GM19468 (cell line): ENCODE results near the gene RBM48.
"Not testable (repeated sequence)": the region's sequence is repeated elsewhere in the genome, so short reads cannot be mapped to it uniquely, and the experiment has no call there.

ENCODE experiments used
- ATAC-seq: cut with Tn5 transposase; IDR thresholded peaks from one replicate; pipeline ENCODE4 v1.9.1; 2021; ENCODE audit warnings: mild to moderate bottlenecking, moderate library complexity, moderate number of reproducible peaks; ENCODE audit not compliant: unreplicated experiment; ENCODE audit errors: extremely low read depth

Gene RBM48

DNA sequence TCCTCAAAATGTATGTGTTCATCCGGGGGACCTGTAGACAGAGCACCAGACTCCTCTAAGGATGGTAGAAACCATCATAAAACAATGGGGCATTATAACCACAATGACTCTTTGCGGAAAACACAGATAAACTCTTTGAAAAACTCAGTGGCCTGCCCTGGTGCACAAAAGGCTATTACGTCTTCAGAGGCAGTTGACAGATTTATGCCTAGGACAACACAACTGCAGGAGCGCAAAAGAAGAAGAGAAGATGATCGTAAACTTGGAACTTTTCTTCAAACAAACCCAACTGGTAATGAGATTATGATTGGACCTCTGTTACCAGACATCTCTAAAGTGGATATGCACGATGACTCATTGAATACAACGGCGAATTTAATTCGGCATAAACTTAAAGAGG lies 6.0 kb downstream of the RBM48 start:
- no peak for ATAC-seq

DNA sequence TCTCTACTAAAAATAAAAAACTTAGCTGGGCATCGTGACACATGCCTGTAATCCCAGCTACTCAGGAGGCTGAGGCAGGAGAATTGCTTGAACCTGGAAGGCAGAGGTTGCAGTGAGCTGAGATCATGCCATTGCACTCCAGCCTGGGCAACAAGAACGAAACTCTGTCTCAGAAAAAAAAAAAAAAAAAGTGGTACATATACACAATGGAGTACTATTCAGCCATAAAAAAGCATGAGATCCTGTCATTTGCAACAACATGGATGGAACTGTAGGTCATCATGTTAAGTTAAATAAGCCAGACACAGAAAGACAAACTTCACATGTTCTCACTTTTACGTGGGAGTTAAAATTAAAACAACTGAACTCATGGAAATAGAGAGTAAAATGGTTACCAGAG lies 14.9 kb downstream of the RBM48 start:
- ATAC-seq = not testable (repeated sequence)

DNA sequence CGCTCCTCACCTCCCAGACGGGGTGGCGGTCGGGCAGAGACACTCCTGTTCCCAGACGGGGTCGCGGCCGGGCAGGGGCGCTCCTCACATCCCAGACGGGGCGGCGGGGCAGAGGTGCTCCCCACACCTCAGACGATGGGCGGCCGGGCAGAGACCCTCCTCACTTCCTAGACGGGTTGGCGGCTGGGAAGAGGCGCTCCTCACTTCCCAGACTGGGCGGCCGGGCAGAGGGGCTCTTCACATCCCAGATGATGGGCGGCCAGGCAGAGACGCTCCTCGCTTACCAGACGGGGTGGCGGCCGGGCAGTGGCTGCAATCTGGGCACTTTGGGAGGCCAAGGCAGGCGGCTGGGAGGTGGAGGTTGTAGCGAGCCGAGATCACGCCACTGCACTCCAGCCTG lies 16.5 kb downstream of the RBM48 start:
- not testable (repeated sequence) for ATAC-seq

DNA sequence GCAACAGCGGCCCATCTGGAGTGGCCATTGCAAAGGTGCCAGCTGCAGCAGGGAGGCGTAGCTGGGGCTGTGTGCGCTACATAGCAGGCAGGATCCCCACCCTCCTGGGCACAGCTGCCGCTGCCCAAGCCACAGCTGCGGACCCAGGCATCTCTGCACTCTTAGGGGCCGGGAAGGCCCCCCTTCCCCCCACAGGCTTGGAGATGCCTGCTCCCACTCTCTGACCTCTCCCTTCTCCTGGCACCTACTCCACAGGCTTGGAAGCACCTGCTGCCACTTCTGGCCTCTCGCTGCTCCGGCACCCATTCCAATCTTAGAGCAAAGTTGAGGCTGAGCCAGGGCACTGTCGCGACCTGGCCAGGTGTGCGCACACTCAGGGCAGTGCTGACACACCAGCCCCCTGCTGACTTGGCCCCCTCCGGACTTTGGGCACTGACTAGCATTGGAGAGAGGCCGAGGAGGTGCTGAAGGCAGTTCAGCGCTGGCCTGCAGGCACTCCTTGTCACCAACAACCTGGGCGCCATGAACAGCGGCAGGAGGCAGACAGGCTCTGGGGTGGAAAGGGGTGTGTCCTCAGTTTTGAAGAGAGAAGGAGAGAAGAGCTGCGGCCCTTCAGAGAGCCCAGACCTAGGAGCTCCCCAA lies 18.4 kb downstream of the RBM48 start:
- no peak for ATAC-seq

DNA sequence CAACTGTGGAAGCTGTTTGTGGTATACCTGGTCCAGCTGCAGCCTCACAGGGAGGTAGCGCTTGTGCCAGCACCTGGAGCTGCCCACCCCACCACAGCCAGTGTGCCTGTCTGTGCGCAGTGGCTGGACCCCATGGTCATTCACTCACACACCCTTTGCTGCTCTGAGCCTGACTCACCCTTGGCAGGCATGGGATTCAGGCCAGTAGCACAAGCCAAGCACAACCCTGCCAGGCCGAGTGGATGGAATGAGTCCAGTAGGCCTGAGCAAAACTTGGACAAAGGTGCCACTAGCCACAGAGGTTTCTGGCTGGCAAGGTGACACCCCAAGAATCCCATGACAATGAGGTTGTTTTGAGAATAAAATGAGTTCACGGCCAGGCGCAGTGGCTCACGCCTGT lies 19.0 kb downstream of the RBM48 start:
- ATAC-seq = no peak

DNA sequence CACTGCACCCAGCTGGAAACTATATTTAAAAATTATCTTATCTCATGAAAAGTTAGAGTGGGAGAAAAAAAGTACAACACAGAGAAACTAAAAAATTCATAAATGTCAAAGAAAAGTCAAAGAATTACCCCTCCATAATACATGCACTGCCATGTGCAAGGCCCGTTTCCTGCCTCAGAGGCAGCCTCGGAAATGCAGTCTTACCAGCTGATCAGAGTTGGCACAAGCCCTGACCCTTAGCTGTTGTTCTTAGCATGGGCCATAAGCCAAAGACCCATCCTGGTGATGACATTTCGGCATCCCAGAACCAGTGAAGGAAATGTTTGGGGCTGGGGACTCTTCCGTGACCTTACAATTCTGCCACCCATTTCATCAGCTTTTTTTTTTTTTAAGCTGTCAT lies 21.6 kb downstream of the RBM48 start:
- ATAC-seq = no peak

DNA sequence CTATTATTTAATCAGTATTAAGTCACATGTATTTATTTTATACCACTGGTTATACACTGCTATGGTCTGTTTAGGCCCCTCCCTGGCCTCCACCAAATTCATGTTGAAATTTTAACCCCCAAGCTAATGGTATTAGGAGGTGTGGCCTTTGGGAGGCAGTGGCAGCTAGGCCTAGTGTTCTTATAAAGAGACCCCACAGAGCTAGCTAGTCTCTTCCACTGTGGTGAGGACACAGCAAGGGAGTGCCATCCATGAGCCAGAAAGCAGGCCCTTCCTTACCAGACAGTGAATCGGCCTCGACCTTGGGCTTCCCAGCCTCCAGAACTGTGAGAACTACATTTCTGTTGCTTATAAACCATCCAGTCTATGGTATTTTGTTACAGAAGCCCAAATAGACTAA lies 28.7 kb downstream of the RBM48 start:
- no peak for ATAC-seq

DNA sequence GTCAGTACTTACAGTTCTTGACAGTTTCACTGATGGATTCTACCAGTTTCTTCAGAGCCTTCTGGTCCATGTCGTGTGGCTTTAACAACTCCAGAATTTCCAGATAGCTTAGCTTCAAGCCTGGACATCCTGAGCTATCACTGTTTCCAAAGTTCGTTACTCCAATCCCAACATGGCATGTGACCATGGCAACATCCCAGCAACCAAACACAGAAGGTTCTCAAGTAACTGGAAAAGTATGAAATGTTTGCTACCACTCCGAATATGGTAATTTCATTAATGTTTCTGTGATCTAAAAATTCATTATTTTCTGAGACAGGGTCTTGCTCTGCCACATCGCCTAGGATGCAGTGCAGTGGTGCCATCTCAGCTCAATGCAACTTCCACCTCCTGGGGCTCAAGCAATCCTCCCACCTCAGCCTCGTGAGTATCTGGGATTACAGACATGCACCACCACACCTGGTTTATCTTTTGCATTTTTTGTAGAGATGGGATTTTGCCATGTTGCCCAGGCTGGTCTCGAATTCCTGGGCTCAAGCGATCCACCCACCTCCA lies 29.3 kb downstream of the RBM48 start:
- ATAC-seq = no peak

DNA sequence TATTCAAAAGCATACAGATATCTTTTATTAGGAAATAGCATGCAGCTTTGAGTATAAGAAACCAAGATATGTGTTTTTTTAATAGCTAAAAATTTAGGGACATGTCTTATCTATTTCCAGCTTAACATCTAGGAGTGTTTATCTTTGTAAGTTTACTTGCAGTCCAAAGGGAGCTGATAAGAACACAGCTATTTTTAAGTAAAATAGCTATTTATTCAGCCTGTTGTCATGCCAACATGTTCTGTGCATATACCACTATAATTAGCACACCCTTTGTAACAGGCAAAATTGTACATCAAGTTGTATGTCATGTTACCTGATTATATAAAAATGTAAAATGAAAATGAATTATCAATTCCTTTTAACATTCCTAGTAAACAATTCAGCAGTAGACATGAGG lies 32.0 kb downstream of the RBM48 start:
- no peak for ATAC-seq

DNA sequence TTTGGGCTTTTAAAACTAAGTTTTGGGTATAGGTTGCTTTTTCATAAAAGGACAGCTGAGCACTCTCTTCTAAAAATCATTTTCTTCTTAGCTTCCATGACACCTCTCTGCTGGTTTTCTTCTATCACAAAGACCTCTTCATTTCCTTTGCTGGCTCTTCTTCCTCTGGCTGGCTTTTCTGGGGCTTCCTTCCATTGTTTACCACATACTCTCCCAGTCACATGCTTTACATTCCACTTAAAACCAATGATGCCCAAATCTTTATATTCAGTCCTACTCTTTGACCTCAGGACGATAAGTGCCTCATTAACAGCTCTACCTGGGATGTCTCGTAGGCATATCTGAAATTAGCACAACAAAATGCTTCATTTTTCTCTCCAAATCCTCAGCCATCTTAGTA lies 34.8 kb downstream of the RBM48 start:
- no peak for ATAC-seq

DNA sequence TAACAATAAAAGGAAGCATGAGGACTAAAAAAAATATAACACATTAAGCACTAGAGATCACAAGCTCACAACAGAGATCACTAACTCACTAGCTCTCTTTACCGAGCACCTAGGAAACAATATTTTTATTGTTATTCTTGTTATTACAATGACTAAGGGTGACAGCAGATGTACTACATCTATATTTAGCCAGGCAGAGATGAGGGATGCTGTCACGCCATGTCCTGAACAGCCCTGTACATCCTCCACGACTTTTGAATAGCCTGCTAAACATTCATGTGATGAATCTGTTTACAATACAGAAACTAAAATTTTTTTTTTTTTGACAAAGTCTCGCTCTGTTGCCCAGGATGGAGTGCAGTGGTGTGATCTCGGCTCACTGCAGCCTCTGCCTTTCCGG lies 38.9 kb downstream of the RBM48 start:
- no peak for ATAC-seq

DNA sequence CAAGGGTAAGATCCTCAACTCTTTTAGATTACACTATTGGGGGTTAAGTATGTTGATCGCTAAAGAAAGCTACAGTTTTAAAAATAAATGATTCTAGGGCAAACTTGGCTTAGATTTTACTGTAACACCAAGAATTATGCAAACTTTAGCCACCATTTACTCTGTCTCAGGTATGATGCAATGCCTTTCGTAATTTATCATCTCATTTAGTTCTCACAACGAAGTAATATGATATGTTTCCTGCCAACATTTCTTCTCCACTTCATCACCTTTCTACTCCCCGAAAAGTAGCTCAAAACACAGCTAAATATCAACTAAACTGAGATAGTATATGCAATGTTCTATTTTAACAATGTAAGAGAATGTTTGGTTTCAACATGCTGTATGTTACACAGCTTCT lies 40.5 kb downstream of the RBM48 start:
- ATAC-seq = no peak

DNA sequence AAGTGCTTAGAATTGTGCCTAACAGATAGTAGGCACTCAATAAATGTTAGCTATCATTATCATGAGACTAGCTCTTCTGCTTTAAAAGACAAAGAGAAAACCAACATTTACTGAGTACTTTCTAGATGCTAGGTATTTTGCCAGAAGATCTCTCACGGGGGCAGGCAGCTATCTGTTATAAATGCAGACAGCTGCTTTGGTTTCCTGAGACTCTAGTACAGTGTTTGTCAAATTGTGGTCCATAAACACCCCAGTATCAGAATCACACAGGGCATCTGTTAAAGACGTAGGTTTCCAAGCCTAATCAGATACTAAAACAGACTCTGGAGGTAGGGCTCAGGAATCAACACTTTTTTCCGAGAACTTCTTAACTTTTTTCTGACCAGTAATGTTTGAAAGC lies 47.7 kb downstream of the RBM48 start:
- ATAC-seq = no peak

DNA sequence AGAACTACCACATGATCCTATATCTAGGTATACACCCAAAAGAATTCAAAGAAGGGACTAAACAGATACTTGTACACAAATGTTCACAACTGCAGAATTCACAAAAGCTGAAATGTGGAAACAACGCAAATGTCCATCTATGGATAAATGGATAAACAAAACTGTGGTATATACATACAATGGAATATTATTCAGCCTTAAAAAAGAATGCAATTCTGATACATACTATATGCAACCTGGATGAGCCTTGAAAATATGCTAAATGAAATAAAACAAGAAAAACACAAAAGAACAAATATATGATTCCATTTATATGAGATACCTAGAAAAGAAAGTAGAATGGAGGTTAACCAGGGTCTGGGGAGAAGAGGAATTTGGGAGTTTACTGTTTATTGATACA lies 54.4 kb downstream of the RBM48 start:
- no peak for ATAC-seq

DNA sequence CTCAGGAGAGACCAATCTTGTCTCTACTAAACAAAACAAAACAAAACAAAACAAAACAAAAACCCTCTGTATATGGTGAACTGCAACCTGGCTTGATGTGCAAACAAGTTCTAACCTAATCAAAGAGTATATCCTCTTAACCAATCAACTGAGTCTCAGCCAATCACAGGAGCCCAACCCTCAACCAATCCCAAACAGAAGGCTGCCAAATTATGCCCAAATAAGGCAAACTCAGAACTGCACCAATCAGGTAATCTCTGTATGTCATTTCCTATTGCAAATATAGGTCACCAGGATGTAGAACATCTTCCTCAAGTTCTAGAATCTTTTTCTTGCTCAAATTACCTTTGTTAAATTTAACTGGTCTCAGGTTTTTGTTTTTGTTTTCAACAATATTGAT lies 56.4 kb downstream of the RBM48 start:
- no peak for ATAC-seq

DNA sequence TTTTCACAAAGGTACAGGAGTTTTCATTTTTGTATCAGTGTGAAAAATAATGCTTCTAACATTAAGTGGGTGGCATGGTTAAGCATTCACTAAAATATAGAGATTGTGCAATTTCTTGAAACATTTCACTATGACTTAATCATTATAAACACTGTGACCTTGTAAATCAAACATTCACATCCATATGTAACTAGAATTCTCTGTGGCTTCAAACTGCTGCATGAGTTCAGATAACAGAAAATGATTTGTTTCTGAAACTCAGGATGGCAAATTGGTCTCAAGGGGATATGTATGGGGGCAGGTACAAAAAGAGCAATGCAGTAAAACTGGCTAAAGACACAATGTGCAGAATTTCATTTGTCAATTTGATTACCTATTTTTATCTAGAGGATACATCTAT lies 57.8 kb downstream of the RBM48 start:
- ATAC-seq = no peak

DNA sequence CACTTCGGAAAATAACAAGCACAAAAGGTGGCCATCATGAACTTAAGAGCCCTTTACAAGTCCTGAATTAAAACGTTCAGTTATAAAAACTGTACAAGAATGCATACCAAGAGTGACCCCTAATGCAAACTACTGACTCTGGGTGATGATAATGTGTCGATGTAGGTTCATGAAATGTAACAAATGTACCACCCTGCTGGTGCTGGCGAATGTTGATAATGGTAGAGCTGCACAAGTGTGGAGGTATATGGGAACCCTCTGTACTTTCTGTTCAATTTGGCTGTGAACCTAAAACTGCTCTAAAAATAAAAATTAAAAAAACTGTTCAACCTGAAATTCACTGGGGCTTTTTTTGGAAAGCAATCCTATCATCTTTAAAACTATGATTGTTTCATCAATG lies 58.2 kb downstream of the RBM48 start:
- no peak for ATAC-seq
